ENCODE measurements around the gene PTPRK. TPM values are rescaled to one million over a fixed set of nuclear protein-coding genes. Genes with fewer than 3 reads are reported as not detected.

The PTPRK gene
- total and polyA plus RNA-seq, 2 donors (not counting 1 experiment from before 2014, with no cell fraction given), result 16.2 to 18.7 TPM

DNA sequence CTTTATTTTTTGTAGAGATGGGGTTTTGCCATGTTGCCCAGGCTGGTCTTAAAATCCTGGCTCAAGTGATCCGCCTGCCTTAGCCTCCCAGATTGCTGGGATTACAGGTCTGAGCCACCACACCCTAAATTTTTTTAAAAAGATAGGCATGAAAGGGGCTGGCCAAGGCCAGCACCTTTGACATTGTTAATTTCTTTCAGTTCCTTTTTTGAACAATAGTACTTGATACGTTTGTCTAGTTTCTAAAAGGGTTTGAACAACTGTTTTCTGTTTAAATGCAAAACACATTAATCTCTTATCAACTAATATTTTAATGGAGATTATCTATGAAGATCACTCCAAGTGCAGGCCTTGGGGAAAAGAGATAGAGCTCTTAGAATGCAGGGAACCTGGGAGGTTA lies 37.6 kb upstream of the PTPRK start:
- Mint-ChIP-seq H3K27me3 (no peaks in the 10 kb centered on the region), H3K9me3 (ENCODE audit: insufficient read depth) (no peaks in the 10 kb centered on the region), H3K4me1 (no peaks in the 10 kb centered on the region), H3K27ac (no peak overlapping the region), H3K4me3 (no peak overlapping the region)
- 83% methylated on average over 1 of the region's 2 CpGs for WGBS (ENCODE audit: insufficient coverage)
- no peak overlapping the region for H2AFZ ChIP-seq (ENCODE audit: insufficient read depth, low read depth, low read length, poor library complexity, severe bottlenecking)
- no peaks in the 10 kb centered on the region for H3K79me2 ChIP-seq (ENCODE audit: control insufficient read depth, insufficient read depth, low read length)
- no peaks in the 10 kb centered on the region for H3K27me3 ChIP-seq (replicated peaks in 1 of 4; ENCODE audit: control extremely low read depth in 1 of 4, control insufficient read depth in 3 of 4, insufficient read depth in 4 of 4, low read length in 3 of 4)
- no peaks in the 10 kb centered on the region for H3K36me3 ChIP-seq (replicated peaks in 1 of 2; ENCODE audit: control extremely low read depth in 1 of 2, control insufficient read depth in 1 of 2, extremely low read depth in 1 of 2, insufficient read depth in 2 of 2, low read length in 1 of 2)
- H3K9ac ChIP-seq (ENCODE audit: low read length), result no peak overlapping the region
- H4K20me1 ChIP-seq (ENCODE audit: control insufficient read depth, insufficient read depth, low read length, poor library complexity, severe bottlenecking), result no peaks in the 10 kb centered on the region
- no peak overlapping the region for H3K4me2 ChIP-seq (replicated peaks; ENCODE audit: low read depth, low read length, poor library complexity, severe bottlenecking)
- ChIA-PET CTCF (no interaction called here), POLR2A (no interaction called here)
- H3K27ac ChIP-seq (ENCODE audit: low read length in 2 of 2), result no peak overlapping the region
- no peak for TF ChIP-seq CTCF (IDR thresholded peaks at IDR 0.05)
- TF ChIP-seq EZH2 (IDR thresholded peaks at IDR 0.05; ENCODE audit: borderline replicate concordance, insufficient read depth, low read depth, low read length, poor library complexity, severe bottlenecking), result no peak
- H3K4me3 ChIP-seq (ENCODE audit: control extremely low read depth in 1 of 5, extremely low read depth in 1 of 5, insufficient read depth in 1 of 5, low read depth in 2 of 5, low read length in 4 of 5), result no peak overlapping the region
- no peaks in the 10 kb centered on the region for H3K9me3 ChIP-seq (ENCODE audit: control extremely low read depth in 1 of 3, control insufficient read depth in 2 of 3, insufficient read depth in 1 of 3, low read length in 2 of 3)
- H3K4me1 ChIP-seq (ENCODE audit: control insufficient read depth in 2 of 2, insufficient read depth in 2 of 2, low read length in 2 of 2), result no peaks in the 10 kb centered on the region
- intact Hi-C loops (cut with micrococcal nuclease), result no loop called here
- DNase-seq (no peak), ATAC-seq (ENCODE audit: low read depth) (no peak)

DNA sequence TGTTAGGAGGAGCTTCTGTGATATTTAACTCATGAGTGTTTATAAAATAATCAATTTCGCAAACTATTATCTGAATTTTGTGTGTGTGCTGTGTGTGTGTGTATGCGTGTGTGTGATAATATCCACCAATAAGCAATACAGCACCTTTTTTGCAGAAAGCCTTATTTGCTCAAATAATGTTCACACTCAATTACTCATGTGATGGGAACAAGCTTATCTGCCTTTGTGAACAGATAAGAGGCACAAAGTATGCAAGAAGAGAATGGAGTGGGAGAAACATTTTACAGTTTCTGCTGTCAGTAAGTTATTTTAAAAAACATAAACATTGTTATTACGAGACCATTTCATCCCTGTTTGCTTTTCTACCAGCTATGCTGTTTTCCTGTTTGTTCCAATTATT lies 36.7 kb upstream of the PTPRK start:
- no peaks in the 10 kb centered on the region for H3K9me3 Mint-ChIP-seq (ENCODE audit: insufficient read depth)
- no peaks in the 10 kb centered on the region for H3K27me3 Mint-ChIP-seq
- no peak overlapping the region for H3K27ac ChIP-seq (ENCODE audit: low read length in 2 of 2)
- TF ChIP-seq EZH2 (IDR thresholded peaks at IDR 0.05; ENCODE audit: borderline replicate concordance, insufficient read depth, low read depth, low read length, poor library complexity, severe bottlenecking) (no peak), CTCF (IDR thresholded peaks at IDR 0.05) (no peak)
- POLR2A ChIA-PET, result no interaction called here
- WGBS (ENCODE audit: insufficient coverage), result no CpG with 5 or more reads among the region's 3 CpGs
- no peaks in the 10 kb centered on the region for H3K9me3 ChIP-seq (ENCODE audit: control extremely low read depth in 1 of 3, control insufficient read depth in 2 of 3, insufficient read depth in 1 of 3, low read length in 2 of 3)
- no peak overlapping the region for H3K27ac Mint-ChIP-seq
- H3K4me1 Mint-ChIP-seq, result no peaks in the 10 kb centered on the region
- H3K27me3 ChIP-seq (replicated peaks in 1 of 4; ENCODE audit: control extremely low read depth in 1 of 4, control insufficient read depth in 3 of 4, insufficient read depth in 4 of 4, low read length in 3 of 4), result no peaks in the 10 kb centered on the region
- ATAC-seq (ENCODE audit: low read depth) (no peak), DNase-seq (no peak)
- no peak overlapping the region for H3K4me3 Mint-ChIP-seq
- H3K4me2 ChIP-seq (replicated peaks; ENCODE audit: low read depth, low read length, poor library complexity, severe bottlenecking), result no peak overlapping the region
- no peak overlapping the region for H3K4me3 ChIP-seq (ENCODE audit: control extremely low read depth in 1 of 5, extremely low read depth in 1 of 5, insufficient read depth in 1 of 5, low read depth in 2 of 5, low read length in 4 of 5)
- no peak overlapping the region for H3K9ac ChIP-seq (ENCODE audit: low read length)
- intact Hi-C loops (cut with micrococcal nuclease), result no loop called here
- no peak overlapping the region for H2AFZ ChIP-seq (ENCODE audit: insufficient read depth, low read depth, low read length, poor library complexity, severe bottlenecking)
- CTCF ChIA-PET, result no interaction called here
- no peaks in the 10 kb centered on the region for H3K36me3 ChIP-seq (replicated peaks in 1 of 2; ENCODE audit: control extremely low read depth in 1 of 2, control insufficient read depth in 1 of 2, extremely low read depth in 1 of 2, insufficient read depth in 2 of 2, low read length in 1 of 2)
- H4K20me1 ChIP-seq (ENCODE audit: control insufficient read depth, insufficient read depth, low read length, poor library complexity, severe bottlenecking), result no peaks in the 10 kb centered on the region
- no peaks in the 10 kb centered on the region for H3K4me1 ChIP-seq (ENCODE audit: control insufficient read depth in 2 of 2, insufficient read depth in 2 of 2, low read length in 2 of 2)
- H3K79me2 ChIP-seq (ENCODE audit: control insufficient read depth, insufficient read depth, low read length), result no peaks in the 10 kb centered on the region
